Neutrophil (primary cell): ENCODE results near the gene HEBP1.

Experiments
- H3K27ac ChIP-seq: fragments of 200-600 bp; sonication (generic); 2 replicates; pipeline ENCODE4 v1.5.1; 2016; ENCODE audit warnings: mild to moderate bottlenecking, moderate library complexity
- H3K27me3 ChIP-seq: fragments of 200-600 bp; sonication (generic); 2 replicates; pipeline ENCODE4 v1.6.0; 2016; ENCODE audit warnings: mild to moderate bottlenecking
- H3K36me3 ChIP-seq: fragments of 200-600 bp; sonication (generic); 2 replicates; pipeline ENCODE4 v1.5.1; 2017
- H3K4me1 ChIP-seq, 2 experiments: fragments of 200-600 bp in 1 of 2; sonication (generic) in 1 of 2; 1 replicate in 1 of 2; 2 replicates in 1 of 2; pipeline versions ENCODE4 v1.5.1 to v1.6.1; 2013 to 2016; ENCODE audit warnings: low read depth in 1 of 2, low read length in 1 of 2, mild to moderate bottlenecking in 1 of 2, moderate library complexity in 1 of 2; ENCODE audit not compliant: control insufficient read depth in 1 of 2, insufficient read depth in 1 of 2
- H3K4me3 ChIP-seq, 2 experiments: fragments of 200-600 bp in 1 of 2; sonication (generic) in 1 of 2; 1 replicate in 1 of 2; 2 replicates in 1 of 2; pipeline ENCODE4 v1.5.1; 2013 to 2016; ENCODE audit warnings: low read depth in 1 of 2, low read length in 1 of 2, mild to moderate bottlenecking in 1 of 2, moderate library complexity in 1 of 2
- H3K9me3 ChIP-seq: fragments of 200-600 bp; sonication (generic); 2 replicates; pipeline ENCODE4 v1.5.1; 2016
- TF ChIP-seq, protein P1 (sequence below): fragments of 200-600 bp; sonication (generic); IDR thresholded peaks from 2 replicates; pipeline ENCODE4 v1.5.1; 2016; ENCODE audit warnings: antibody characterized with exemption

HEBP1 gene

GRCh38 chr12:12982331-12982730 is 17.7 kb downstream of the HEBP1 start:
- Histone ChIP-seq H3K4me3 (no peak overlapping the region), H3K27ac (no peak overlapping the region), H3K36me3 (peaks cover 27% of the 10 kb centered on the region), H3K4me1 (no peaks in the 10 kb centered on the region), H3K9me3 (no peaks in the 10 kb centered on the region), H3K27me3 (no peaks in the 10 kb centered on the region)
- TF ChIP-seq, protein P1, sequence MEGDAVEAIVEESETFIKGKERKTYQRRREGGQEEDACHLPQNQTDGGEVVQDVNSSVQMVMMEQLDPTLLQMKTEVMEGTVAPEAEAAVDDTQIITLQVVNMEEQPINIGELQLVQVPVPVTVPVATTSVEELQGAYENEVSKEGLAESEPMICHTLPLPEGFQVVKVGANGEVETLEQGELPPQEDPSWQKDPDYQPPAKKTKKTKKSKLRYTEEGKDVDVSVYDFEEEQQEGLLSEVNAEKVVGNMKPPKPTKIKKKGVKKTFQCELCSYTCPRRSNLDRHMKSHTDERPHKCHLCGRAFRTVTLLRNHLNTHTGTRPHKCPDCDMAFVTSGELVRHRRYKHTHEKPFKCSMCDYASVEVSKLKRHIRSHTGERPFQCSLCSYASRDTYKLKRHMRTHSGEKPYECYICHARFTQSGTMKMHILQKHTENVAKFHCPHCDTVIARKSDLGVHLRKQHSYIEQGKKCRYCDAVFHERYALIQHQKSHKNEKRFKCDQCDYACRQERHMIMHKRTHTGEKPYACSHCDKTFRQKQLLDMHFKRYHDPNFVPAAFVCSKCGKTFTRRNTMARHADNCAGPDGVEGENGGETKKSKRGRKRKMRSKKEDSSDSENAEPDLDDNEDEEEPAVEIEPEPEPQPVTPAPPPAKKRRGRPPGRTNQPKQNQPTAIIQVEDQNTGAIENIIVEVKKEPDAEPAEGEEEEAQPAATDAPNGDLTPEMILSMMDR: no peak

DNA sequence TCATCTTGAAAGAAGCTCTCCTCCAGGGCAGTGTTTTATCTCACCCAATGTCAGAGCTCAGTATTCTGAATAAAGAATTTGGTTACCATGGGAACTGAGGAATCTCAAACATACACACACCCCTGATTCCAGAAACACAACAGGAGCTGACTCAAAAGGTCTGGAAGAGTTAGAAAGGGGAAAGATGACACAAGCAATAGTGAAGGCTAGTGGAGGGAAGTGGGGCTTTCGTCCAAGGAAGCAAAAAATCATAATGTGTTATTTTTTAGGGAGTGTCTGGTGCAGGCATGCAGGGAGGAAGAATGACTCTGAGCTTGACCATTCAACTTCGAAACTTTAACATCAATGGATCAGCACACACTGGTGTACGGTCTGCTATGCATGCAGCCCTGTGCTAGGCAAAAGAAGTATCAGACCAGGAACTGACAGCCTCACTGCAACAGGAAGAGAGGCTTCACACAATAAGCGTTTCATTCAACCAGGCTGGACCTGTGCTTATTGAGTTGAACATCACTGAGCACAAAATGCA is 20.3 kb downstream of the HEBP1 start:
- peaks cover 17% of the 10 kb centered on the region for H3K36me3 ChIP-seq
- H3K27me3 ChIP-seq: no peaks in the 10 kb centered on the region
- TF ChIP-seq, protein P1: no peak
- no peaks in the 10 kb centered on the region for H3K9me3 ChIP-seq
- no peak overlapping the region for H3K27ac ChIP-seq
- H3K4me1 ChIP-seq: no peaks in the 10 kb centered on the region
- no peak overlapping the region for H3K4me3 ChIP-seq

GRCh38 chr12:12979126-12979525 is 20.9 kb downstream of the HEBP1 start:
- Histone ChIP-seq H3K27me3 (no peaks in the 10 kb centered on the region), H3K4me1 (no peaks in the 10 kb centered on the region), H3K27ac (no peak overlapping the region), H3K9me3 (no peaks in the 10 kb centered on the region), H3K36me3 (peaks cover 24% of the 10 kb centered on the region), H3K4me3 (no peak overlapping the region)
- TF ChIP-seq, protein P1: no peak

DNA sequence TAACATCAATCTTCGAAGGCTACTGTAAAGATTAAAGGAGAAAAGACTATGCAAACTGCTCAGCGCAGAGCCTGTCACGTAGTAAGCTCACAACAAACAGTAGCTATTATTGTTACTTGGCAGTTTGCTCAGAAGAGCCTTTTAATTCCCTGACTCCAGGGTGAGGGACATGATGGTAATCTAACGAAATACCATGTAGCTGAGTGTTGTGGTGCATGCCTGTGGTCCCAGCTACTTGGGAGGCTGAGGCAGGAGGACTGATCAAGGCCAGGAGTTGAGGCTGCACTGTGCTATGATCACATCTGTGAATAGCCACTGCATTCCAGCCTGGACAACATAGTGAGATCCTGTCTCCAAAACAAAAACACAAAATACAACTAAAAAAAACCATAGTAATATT is 22.8 kb downstream of the HEBP1 start:
- no peak overlapping the region for H3K27ac ChIP-seq
- H3K4me1 ChIP-seq: no peaks in the 10 kb centered on the region
- TF ChIP-seq, protein P1: no peak
- no peak overlapping the region for H3K4me3 ChIP-seq
- H3K27me3 ChIP-seq: no peaks in the 10 kb centered on the region
- peaks cover 25% of the 10 kb centered on the region for H3K36me3 ChIP-seq
- H3K9me3 ChIP-seq: no peaks in the 10 kb centered on the region

- no peaks in the 10 kb centered on the region for H3K27me3 ChIP-seq
- TF ChIP-seq, protein P1: no peak
- no peak overlapping the region for H3K27ac ChIP-seq
- H3K4me1 ChIP-seq: no peaks in the 10 kb centered on the region
- no peak overlapping the region for H3K4me3 ChIP-seq
- no peaks in the 10 kb centered on the region for H3K9me3 ChIP-seq
- H3K36me3 ChIP-seq: peaks cover 25% of the 10 kb centered on the region
Observed at GRCh38 chr12:12976366-12976765, 23.7 kb downstream of the HEBP1 start.
